Suprapubic skin (tissue), 4 donors: ENCODE measurements around the gene NOSTRIN. TPM values are rescaled to one million over a fixed set of nuclear protein-coding genes. Genes with fewer than 3 reads are reported as not detected.

Experiments
- DNase-seq, 2 donors: peaks; one replicate each; pipeline ENCODE4 v3.0.0-alpha.2; 2019; ENCODE audit warnings: low spot score in 2 of 2
- H3K27ac ChIP-seq: fragments of 200-600 bp; sonication (generic); one replicate; pipeline ENCODE4 v1.5.1; 2019
- H3K27me3 ChIP-seq: fragments of 200-600 bp; sonication (generic); one replicate; pipeline ENCODE4 v1.5.1; 2019
- H3K36me3 ChIP-seq: fragments of 200-600 bp; sonication (generic); one replicate; pipeline ENCODE4 v1.5.1; 2019
- H3K4me1 ChIP-seq: fragments of 200-600 bp; sonication (generic); one replicate; pipeline ENCODE4 v1.5.1; 2019
- H3K4me3 ChIP-seq: fragments of 200-600 bp; sonication (generic); one replicate; pipeline ENCODE4 v1.5.1; 2019; ENCODE audit warnings: mild to moderate bottlenecking
- H3K9me3 ChIP-seq: fragments of 200-600 bp; sonication (generic); one replicate; pipeline ENCODE4 v1.5.1; 2019
- EP300 ChIP-seq: sonication (generic); formaldehyde crosslinking; IDR thresholded peaks from one replicate; pipeline ENCODE4 v1.6.1; 2017; ENCODE audit warnings: antibody characterized with exemption
- POLR2A ChIP-seq, 2 donors: fragments of 450-650 bp; IDR thresholded peaks; one replicate each; pipeline ENCODE4 v1.6.1; 2017; ENCODE audit warnings: antibody characterized with exemption in 2 of 2, mild to moderate bottlenecking in 2 of 2, moderate library complexity in 2 of 2
- POLR2AphosphoS5 ChIP-seq, 3 donors: sonication (generic); formaldehyde crosslinking; IDR thresholded peaks; one replicate each; pipeline ENCODE4 v1.6.1; 2017; ENCODE audit warnings: antibody characterized with exemption in 3 of 3
- WGBS: methylation state at CpG from one replicate; pipeline ENCODE4 v1.1.5; 2018; 5-methylcytosine and 5-hydroxymethylcytosine counted together
- total RNA-seq, 4 donors: library from RNA; depleted of rRNA; stranded (reverse); fragments of >200 nt; gene quantifications; one replicate each; pipeline ENCODE4 v1.1.0, GENCODE V29; 2016
- TF ChIP-seq, protein P1 (sequence below), 2 donors: fragments of 200-600 bp in 1 of 2; fragments of 450-650 bp in 1 of 2; sonication (generic) in 1 of 2; IDR thresholded peaks; one replicate each; pipeline ENCODE4 v1.5.1; 2016 to 2019; ENCODE audit warnings: antibody characterized with exemption in 2 of 2, mild to moderate bottlenecking in 1 of 2, moderate library complexity in 1 of 2

Gene NOSTRIN
- total RNA-seq, 4 donors from 2014 or later, result 7.1 to 38.2 (median 9.0) TPM

DNA sequence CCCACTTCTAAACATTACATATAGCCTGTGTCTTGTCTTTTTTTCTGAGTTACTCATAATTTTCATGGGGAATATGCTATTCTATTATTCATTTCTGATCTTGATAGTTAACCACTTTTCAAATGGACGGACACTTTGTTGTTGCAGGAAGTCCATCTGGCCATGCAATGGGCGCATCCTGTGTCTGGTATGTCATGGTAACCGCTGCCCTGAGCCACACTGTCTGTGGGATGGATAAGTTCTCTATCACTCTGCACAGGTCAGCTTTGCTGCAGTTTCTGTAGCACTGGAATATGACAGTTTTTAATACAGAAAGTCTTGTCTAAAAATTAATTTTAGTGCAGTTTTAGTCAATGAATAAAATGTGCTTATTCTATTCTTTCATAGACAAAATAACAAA, 101.9 kb downstream of the NOSTRIN start:
- 92% methylated on average over 3 of the region's 3 CpGs for WGBS
- Histone ChIP-seq H3K27me3 (no peaks in the 10 kb centered on the region), H3K4me1 (no peaks in the 10 kb centered on the region), H3K9me3 (no peaks in the 10 kb centered on the region), H3K36me3 (no peaks in the 10 kb centered on the region), H3K4me3 (no peak overlapping the region), H3K27ac (no peak overlapping the region)
- no peak for DNase-seq
- TF ChIP-seq POLR2A (IDR thresholded peaks at IDR 0.05) (no peak), POLR2AphosphoS5 (IDR thresholded peaks at IDR 0.05) (no peak), EP300 (no peak)
- TF ChIP-seq, protein P1, sequence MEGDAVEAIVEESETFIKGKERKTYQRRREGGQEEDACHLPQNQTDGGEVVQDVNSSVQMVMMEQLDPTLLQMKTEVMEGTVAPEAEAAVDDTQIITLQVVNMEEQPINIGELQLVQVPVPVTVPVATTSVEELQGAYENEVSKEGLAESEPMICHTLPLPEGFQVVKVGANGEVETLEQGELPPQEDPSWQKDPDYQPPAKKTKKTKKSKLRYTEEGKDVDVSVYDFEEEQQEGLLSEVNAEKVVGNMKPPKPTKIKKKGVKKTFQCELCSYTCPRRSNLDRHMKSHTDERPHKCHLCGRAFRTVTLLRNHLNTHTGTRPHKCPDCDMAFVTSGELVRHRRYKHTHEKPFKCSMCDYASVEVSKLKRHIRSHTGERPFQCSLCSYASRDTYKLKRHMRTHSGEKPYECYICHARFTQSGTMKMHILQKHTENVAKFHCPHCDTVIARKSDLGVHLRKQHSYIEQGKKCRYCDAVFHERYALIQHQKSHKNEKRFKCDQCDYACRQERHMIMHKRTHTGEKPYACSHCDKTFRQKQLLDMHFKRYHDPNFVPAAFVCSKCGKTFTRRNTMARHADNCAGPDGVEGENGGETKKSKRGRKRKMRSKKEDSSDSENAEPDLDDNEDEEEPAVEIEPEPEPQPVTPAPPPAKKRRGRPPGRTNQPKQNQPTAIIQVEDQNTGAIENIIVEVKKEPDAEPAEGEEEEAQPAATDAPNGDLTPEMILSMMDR (IDR thresholded peaks at IDR 0.05), result no peak

DNA sequence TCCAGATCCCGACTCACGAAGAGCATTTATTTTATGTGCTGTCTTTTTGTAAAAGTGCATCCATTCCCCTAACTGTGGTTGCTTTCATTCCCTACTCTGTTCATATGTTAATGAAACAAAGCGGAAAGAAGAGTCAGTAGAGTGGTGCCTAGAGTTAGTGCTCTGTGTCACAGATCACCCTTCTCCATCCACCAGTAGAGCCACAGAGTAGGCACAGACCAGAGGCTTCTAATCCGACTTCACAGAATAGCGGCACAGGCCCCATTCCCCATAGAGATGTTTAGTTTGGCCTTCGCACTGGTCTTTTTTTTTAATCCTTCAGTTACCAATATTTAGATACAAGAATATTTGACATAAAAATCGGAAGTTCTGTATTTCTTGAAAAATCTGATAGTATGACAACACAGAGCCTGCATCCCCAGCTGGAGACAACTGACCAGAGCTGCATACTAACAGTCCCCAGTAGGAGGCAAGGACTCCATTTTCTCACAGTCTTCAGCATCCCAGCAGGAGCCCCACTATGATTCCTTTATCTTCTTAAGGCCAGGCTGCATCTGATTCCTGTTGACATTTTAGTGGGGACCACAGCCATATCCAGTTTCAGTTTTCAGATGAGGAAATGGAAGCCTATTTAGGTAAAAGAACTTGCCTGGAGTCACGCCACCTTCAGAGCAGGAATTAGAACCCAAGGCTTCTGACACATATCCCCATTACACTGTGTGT, 105.7 kb downstream of the NOSTRIN start:
- no peak for TF ChIP-seq POLR2A (IDR thresholded peaks at IDR 0.05)
- peaks cover 11% of the 10 kb centered on the region for H3K27me3 ChIP-seq
- 93% methylated on average over 8 of the region's 8 CpGs for WGBS
- H3K4me1 ChIP-seq, result peaks cover 7% of the 10 kb centered on the region
- H3K4me3 ChIP-seq, result no peak overlapping the region
- no peaks in the 10 kb centered on the region for H3K9me3 ChIP-seq
- H3K27ac ChIP-seq, result no peak overlapping the region
- DNase-seq, result no peak
- H3K36me3 ChIP-seq, result no peaks in the 10 kb centered on the region

DNA sequence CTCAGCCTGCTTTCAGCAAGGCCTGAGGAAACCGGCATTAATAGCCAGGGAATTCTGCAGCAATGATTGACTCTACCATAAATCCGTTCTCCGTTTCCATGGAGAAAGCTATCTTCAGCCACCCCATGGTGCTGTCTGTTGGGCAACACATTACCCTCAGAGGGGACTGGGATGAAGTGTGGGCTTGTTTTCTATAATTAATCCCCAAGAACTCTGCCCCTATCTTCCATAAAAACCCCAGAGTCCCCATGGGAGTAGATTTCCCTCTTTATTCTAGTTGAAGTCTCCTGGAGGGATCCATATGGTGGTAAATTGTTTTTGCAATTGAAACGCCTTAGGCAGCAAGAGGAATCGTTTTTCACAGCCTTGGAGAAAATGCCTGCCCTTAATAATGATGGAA, 107.9 kb downstream of the NOSTRIN start:
- 61% methylated on average over 5 of the region's 5 CpGs for WGBS
- H3K36me3 ChIP-seq, result no peaks in the 10 kb centered on the region
- H3K27me3 ChIP-seq, result peaks cover 11% of the 10 kb centered on the region
- DNase-seq, result no peak
- no peak overlapping the region for H3K4me3 ChIP-seq
- H3K4me1 ChIP-seq, result peaks cover 7% of the 10 kb centered on the region
- TF ChIP-seq EP300 (no peak), POLR2AphosphoS5 (IDR thresholded peaks at IDR 0.05) (no peak), POLR2A (IDR thresholded peaks at IDR 0.05) (no peak)
- TF ChIP-seq, protein P1 (IDR thresholded peaks at IDR 0.05), result no peak
- H3K9me3 ChIP-seq, result no peaks in the 10 kb centered on the region
- H3K27ac ChIP-seq, result no peak overlapping the region

DNA sequence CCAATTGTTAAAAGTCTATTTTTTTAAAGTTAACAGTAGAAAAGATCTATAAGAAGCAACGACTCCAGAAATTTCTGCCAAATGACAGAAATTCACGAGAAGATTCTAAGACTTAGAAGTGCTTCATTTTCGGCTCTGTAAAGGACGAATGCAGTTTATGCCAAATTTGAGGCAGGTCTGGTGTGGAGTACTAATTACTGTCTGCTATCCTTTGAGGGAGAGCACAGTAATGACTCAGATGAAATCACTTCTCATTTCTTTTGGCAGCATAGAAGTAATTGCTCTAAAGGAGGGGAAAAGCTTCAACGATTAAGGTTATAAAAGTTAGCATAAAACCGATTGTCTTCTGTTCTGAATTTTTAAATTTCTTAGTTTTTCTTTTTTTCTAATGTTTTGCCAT, 110.0 kb downstream of the NOSTRIN start:
- DNase-seq, result no peak
- no peak for TF ChIP-seq POLR2AphosphoS5 (IDR thresholded peaks at IDR 0.05)
- TF ChIP-seq POLR2A (IDR thresholded peaks at IDR 0.05), result no peak
- no peak for TF ChIP-seq EP300
- TF ChIP-seq, protein P1 (IDR thresholded peaks at IDR 0.05), result no peak
- Histone ChIP-seq H3K27ac (no peak overlapping the region), H3K27me3 (peaks cover 11% of the 10 kb centered on the region), H3K36me3 (no peaks in the 10 kb centered on the region), H3K4me1 (peaks cover 7% of the 10 kb centered on the region), H3K4me3 (peak overlapping the region; percentile 35), H3K9me3 (no peaks in the 10 kb centered on the region)
- WGBS, result 39% methylated on average over 6 of the region's 6 CpGs

DNA sequence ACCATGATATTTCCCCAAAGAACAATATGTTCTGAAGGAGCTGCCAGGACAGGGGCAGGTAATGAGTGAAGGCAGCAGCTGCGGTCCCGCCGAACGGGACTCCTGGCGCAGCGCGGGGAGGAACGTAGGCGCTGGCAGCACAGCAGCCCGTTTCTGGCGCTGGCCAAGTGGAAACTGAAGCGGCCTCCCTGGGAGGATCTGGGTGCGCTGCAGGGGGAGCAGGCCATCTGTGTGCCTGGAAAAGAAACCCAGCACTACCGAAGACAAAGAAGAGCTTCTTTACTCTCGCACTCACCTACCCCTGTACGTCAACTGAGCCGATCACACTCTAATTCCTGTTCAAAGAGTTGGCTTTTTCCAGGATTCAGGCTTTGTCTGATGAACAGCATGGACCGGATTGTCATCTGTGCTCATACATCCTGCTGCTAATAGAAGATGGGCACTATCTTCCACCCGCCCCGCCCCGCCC, 110.5 kb downstream of the NOSTRIN start:
- H3K4me1 ChIP-seq, result peaks cover 7% of the 10 kb centered on the region
- peaks cover 11% of the 10 kb centered on the region for H3K27me3 ChIP-seq
- DNase-seq, result no peak
- TF ChIP-seq POLR2AphosphoS5 (IDR thresholded peaks at IDR 0.05), result no peak
- TF ChIP-seq POLR2A (IDR thresholded peaks at IDR 0.05), result no peak
- no peak for TF ChIP-seq EP300
- TF ChIP-seq, protein P1 (IDR thresholded peaks at IDR 0.05), result no peak
- H3K36me3 ChIP-seq, result no peaks in the 10 kb centered on the region
- 40% methylated on average over 21 of the region's 21 CpGs for WGBS
- no peaks in the 10 kb centered on the region for H3K9me3 ChIP-seq
- H3K27ac ChIP-seq, result no peak overlapping the region
- H3K4me3 ChIP-seq, result peak overlapping the region; percentile 35
